ENCODE data around the gene SNX4.
A peak's percentile ranks its signal among the peaks of the same experiment; 100 is the strongest.
"Not testable (repeated sequence)": the region's sequence is repeated elsewhere in the genome, so short reads cannot be mapped to it uniquely, and the experiment has no call there.

The SNX4 gene

DNA sequence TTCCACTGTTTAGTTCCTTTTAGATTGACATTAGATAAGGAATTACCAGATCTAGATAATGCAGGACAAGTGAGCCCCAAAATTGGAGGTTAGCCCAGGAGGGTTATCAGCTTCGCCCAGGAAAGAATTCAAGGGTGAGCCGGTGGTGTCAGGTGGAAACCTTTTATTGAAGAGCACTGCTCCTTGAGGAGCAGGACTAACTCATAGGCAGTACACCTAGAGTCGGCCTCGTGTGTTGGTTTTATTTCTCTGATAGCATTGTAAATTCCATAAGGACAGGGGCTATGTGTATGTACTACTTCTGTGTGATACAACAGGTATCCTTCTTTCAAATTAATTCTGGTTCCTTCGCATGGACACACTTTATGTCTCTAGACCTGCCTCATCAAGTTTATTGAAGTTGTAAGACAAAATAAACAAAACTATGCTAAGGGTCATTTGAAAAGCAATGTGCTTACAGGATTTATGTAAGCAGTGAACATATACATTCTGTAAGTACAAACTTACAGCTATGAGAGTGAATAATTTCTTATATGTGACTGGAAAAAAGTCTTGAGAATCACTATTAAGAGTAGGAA lies 57.2 kb downstream of the SNX4 start:
- no peak for DNase-seq (ENCODE audit: low read depth in 2 of 2)

DNA sequence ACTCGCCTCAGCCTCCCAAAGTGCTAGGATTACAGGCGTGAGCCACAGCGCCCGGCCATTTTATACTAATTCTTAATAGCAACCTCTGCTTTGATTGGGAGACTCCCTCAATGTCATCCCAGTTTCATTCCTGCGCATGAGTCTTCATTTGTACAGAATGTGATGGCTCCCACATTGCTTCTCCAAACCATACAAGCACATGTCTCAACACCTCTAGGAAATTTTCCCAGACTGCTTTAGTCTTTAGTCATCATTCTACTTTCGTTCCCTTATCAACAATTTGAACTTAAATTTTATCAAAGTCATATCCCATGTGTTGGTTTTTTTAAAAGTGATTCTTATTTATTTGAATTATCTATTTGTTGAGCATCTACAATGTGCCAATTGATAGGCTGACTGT lies 58.1 kb downstream of the SNX4 start:
- DNase-seq (ENCODE audit: low read depth in 2 of 2) = no peak

DNA sequence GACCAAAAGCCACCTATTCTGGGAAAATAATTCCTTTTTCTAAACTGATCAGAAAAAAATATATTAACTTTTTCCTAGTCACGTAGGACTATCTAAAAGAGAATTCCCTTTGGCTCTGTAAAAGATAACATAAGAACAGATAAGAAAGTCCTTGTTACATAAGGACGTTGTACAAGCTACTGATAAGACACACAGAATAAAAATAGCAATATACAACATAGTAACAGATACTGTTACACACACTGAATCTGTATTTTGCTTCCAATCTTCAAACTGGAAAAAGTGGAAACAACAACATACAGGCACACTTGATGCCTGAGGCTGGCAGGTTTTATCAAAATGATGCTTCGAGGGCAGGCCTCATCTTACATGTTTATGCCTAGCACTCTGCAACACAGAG lies 59.8 kb downstream of the SNX4 start:
- no peak for DNase-seq (ENCODE audit: low read depth in 2 of 2)

DNA sequence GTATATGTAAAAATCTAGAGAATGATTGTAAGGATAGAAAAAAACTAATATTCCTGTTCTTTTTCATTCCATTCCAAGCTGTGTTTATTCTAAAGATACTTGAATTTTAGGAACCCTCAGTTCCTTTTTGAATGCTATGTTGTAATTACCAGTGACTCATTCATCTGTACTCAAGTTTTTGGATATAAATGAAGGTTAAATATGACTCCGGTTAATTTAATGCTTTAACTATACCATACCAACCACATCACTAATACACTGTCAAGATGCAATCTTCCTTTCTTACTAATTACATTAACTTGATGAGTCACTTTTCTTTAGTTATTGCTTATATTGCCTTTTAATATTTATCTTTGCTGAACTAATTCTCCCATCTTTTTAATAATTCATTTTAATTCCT lies 76.1 kb downstream of the SNX4 start:
- DNase-seq (ENCODE audit: low read depth in 2 of 2) = peak; percentile 84 to 87

DNA sequence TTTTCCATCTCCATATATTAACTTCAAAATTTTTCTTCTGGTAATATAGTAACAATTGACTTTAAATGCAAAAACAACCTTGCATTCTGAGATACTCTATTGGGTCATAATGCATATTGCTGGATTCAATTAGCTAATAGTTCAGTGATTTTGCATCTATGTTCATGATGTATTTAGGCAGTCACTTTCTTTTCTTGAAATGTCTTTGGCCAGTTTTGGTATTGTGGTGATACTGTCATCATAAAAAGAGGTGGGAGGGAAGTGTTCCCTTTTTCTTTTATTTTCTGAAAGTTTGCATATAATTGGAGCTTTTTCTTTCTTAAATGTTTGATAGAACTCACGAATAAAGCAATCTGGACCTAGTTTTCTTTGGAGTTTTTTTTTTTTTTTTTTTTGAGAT lies 77.5 kb downstream of the SNX4 start:
- DNase-seq (ENCODE audit: low read depth in 2 of 2) = no peak

DNA sequence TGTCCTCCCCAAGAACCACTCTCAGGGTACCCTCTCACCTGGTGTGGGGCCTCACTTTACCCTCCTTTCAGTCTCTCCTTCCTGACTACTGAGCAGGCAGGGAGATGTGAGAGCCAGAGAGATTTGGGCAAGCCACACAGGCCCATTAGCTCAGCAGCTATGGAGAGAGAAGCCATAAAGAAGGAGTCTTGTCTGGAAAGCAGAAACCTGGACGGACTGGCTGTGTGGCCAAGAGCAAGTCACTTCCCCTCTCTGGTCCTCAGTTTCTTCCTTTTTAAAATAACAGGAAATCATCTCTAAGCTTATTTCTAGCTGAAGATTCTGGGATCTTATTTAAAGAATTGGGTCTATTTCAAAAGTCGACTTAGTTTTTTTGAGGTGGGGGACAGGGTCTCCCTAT lies 79.0 kb downstream of the SNX4 start:
- no peak for DNase-seq (ENCODE audit: low read depth in 2 of 2)

DNA sequence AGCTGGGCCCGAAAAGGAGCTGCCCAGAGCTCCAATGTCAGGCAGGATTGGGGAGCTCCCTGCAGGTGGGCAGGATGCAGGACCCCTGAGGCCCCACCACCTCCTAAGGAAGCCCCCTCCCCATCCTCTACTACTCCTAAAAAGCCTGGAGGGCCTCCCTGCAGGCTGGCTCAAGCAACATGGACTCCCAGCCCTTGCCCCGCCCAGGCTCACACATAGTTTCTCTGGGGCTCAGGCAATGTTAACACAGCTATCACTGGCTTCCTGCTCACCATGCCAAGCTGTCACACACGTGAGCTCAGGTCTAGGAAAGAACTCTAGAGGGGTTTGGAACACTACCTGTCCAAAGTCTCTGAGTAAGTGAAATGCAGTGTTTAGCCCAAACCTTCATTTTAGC lies 79.4 kb downstream of the SNX4 start:
- DNase-seq (ENCODE audit: low read depth in 2 of 2) = no peak

DNA sequence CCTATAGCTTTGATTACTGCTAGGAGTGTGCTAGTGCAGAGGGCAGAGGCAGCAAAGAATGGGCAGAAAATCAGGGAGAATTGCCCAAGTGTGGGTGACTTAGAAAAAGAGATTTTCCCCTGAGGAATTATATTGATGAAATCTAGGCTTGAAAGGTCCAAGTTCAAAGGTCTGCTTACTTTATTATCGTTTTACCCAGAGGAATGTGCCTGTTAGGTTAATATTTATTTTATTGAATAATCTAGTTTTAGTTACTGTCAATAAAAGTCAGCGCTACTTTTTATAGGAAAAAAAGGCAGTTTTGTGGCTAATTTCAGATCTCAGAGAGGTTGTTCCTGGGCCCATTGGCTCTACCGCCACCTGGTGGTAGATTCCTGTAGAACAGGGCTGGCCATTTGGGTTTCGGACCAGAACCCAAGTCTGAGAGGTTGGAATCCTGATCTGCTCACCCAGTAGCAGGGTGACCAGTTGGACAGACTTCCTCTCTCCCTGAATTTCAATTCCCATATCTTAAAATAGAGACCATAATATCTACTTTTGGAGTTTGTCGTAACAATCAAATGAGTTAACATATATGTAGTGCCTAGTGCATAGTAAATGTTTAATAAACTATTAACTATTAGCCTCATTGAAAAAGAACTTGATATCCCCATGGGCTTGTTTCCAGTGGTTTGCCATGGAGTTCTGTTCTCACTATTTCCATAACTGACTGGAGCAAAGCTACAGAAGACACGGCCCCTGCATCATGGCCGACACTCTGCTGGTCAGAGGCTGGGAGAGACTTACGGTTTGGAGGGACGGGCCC lies 82.2 kb downstream of the SNX4 start:
- DNase-seq (ENCODE audit: low read depth in 2 of 2) = peak in 1 of 2 experiments; percentile 8

DNA sequence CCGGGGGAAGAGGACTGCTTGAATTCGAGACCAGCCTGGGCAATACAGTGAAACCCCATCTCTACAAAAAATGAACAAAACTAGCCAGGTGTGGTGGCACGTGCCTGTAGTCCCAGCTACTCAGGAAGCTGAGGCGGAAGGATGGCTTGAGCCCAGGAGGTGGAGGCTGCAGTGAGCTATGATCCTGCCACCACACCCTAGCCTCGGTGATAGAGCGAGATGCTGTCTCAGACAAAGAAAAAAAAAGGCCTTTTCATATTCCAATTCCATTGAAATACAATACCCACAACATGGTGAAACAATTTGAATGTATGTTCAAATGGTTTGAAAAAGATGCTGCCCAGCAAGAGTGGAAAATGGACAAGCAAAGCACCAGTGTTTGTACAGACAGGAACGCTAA lies 83.1 kb downstream of the SNX4 start:
- DNase-seq (ENCODE audit: low read depth in 2 of 2) = no peak

DNA sequence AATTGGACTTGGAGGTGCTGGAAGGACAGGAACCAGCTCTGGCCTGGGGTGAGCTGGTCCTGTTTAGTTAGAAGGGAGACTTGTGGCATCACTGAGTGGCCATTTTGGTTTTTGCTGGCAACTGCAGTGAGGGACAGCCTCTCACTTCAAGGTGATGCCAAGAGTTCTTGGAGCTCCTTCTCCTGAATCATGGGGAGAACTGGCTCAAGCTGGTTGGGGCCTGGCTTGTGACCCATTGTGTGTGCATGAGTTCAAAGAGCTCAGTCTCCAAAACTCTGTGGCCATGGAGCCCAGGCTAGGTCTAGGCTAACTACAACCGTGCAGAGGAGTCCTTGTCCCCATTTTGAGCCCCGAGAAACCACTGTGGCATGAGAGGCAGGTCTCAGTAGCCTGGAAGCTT lies 84.8 kb downstream of the SNX4 start:
- DNase-seq (ENCODE audit: low read depth in 2 of 2) = no peak

DNA sequence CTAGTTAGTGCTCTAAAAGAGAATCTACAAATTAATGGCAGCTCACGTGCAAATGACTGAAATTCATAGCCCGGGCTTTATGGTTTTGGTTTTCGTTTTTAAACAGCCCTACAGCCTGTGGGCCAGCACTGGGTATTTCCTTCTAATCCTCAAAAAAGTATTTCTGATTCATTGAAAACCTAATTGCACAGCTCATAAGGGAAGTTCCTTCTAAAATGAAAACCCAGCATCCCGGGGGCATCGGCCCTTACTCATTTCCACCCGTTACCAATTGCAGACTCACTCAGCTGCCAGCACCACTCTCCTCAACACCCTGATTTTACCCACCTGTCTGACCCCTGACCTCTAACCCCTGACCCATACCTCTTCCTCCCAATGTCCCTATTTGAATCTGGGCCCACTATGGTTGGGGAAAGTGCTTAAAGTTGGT lies 85.4 kb downstream of the SNX4 start:
- DNase-seq (ENCODE audit: low read depth in 2 of 2) = no peak

DNA sequence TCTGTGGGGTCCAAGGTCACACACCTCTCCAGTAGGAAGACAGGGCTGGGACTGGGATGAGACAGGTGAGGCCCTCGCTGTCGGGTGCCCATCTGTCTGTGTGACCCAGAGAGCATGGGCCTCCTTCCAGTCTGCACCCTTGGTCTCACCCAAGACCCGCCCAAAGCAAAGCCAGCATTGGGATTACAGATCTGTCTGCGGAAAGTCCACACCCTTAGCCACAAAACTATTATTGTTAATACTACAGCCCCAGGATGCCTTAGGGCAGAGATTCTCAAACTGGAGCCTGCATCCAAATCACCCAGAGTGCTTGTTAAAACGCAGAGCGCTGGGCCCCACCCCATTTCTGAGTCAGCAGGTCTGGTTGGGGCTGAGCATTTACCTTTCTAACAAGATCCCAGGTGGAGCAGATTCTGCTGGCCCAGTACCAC lies 86.4 kb downstream of the SNX4 start:
- no peak for DNase-seq (ENCODE audit: low read depth in 2 of 2)

DNA sequence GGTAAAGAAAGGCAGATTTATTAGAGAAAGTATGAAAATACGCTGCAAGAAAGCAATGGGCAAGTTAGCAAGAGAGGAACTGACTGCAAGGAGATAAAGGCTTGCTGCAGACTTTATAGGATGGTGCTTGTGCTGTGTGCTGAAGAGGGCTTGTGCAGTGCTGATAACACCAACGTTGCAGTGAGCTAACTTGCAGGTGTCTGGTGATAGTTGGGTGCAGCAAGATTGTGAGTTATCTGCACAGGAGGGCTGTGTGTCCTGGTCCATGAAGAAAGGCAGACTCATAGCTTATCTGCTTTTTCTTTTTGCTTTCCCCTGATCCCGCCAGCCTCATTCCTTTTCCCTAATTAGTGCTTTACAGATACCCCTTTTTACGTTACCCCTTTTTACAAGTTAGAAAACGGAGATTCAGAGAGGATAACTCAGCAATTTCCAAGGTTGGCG lies 86.9 kb downstream of the SNX4 start:
- DNase-seq (ENCODE audit: low read depth in 2 of 2) = no peak

DNA sequence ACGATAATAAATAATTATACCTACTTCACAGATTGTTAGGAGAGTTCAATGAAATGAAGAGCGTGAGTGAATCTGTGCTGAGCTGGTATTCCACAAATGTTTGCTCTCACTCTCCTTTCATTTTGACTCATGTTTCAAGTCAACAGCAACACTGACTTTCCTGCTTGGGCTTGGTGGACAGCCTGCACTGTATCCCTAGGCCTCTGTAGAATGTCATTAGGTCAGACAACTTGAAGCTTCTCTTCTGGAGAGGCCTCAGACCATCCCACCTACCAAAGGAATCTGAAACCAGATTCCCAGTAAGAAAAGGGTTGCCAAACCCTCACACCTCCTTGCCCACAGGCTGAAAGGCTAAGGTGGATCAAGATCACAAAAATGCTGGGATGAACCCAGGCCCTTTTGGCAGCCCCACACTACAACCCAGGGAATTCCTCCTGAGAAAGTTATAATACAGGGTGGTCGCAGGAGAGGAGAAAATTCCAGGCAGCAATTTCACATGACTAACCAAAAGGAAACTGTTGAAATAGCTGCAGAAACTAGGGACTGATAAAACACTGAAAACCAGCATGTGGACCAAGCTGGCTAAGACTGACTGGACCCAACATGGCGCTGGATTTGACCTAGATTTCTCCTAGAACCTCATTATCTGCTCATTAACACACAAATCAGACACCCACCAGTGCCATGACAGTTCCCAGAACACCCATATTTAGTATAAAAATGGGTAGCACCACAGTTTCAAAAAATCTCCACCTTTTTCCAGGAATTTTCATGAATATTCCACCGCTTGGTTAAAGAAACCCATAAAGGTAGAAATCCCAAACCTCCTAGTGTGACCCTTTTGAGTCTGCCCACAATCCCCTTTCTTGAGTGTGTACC lies 87.9 kb downstream of the SNX4 start:
- DNase-seq (ENCODE audit: low read depth in 2 of 2) = no peak

DNA sequence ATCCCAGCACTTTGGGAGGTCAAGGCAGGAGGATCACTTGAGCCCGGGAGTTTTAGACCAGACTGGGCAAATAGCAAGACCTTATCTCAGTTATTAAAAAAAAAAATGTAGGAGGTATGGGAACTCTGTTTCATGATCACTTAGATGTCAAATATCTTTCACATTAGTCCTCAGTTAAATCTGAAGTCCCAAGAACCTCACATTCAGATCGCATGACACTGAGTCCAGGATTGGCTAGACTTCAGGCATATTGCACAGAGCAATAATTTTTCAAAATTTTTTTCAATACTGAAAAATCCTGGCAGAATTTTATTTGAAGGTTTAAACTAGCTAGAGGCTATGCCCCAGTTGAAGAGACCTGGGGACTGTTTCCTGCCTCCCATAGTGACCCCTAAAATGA lies 88.6 kb downstream of the SNX4 start:
- peak in 1 of 2 experiments; percentile 6 for DNase-seq (ENCODE audit: low read depth in 2 of 2)

DNA sequence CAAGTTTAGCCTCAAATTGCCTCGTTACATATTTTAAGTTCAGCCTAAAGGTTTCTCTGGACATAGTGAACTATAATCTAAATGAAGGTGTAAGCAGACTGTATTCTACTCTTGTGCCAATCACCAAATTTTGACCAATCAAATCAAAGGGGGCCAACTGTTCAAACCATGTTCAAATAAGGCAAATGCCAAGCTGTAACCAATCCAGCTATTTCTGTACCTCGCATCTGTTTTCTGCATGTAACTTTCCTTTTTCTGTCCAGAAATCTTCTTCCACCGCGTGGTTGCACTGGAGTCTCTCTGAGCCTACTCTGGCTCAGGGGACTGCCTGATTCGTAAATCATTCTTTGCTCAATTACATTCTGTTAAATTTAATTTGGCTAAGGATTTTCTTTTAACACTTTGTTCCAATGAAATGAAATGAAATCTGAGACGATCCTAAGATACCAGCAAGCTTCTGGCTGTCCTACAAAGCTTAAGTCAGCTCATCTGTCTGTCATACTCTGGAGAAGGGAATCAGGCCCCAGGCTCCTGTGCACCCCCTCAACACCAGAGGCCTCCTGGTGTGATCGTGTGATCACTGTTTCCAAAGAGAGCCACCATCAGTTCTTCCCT lies 91.7 kb downstream of the SNX4 start:
- DNase-seq (ENCODE audit: low read depth in 2 of 2) = peak in 1 of 2 experiments; percentile 9

DNA sequence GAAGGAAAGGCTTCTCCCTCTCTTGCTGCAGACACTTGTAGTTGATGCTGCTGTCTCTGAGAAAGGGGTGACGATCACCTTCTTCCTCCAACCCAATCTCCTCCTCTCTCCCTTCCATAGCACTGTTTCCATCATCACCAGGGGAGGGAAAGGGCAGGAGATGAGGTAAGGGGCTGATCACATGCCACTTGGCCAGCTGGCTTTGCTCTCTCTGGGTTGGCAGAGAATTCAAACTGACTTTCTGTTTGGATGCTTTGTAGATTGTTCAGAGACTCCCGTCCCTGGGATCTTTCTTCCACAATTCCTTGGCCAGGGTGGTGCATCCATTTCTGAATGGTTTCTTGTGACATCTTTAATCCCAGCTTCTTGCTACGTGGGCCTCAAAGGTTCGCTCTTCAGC lies 101.7 kb downstream of the SNX4 start:
- DNase-seq (ENCODE audit: low read depth in 2 of 2) = no peak

DNA sequence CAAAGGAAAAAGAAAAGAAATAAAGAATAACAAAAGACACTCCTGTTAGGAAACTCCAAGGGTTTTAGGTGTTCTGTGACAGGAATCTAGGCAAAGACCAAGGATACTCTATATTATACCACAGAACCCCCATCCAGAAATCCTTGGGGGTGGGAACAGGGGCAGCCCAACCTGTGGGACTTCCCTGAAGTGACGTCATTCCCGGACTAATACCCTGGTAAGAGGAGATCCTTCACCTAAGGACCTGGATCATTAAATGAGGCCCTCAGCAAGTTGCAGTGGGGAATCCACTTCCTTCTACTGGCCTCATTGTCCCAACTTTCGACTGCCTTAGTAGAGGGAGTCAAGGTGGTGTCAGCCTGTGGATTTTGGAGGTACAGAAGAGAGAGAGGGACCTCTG lies 103.8 kb downstream of the SNX4 start:
- DNase-seq (ENCODE audit: low read depth in 2 of 2) = no peak

DNA sequence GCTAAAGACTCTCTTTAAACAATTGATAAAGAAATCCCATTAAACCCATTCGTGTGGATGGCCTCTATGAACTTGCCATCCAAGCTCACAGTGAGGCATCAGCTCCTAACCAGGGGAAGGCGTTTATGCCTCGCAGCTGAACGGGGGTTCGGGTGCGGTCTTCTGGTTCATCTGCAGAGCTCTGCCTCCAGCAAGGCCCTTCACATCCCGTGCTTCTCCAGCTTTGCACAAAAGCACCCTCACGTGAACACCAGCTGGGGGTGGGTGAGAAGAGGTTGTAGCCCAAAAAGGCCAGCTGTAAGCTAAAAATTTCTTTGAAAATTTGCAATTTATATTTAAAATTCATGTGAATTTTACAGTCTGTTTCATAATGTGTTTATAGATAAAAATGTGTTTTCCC lies 105.3 kb downstream of the SNX4 start:
- no peak for DNase-seq (ENCODE audit: low read depth in 2 of 2)

DNA sequence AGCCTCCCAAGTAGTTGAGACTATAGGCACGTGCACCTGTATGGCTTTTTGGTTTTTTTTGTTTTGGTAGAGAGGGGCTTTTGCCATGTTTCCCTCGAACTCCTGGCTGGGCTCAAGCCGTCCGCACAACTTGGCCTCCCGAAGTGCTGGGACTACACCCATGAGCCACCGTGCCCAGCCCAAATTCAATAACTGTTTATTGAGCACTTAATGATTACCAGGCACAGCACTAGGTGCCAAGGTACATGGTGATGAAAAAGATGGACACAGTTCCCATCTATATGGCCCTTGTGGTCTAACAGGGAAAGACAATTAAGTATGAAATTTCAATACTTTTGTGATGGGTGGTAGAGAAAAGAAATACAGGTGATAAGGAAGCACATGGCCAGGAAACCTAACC lies 109.1 kb downstream of the SNX4 start:
- DNase-seq (ENCODE audit: low read depth in 2 of 2) = no peak

DNA sequence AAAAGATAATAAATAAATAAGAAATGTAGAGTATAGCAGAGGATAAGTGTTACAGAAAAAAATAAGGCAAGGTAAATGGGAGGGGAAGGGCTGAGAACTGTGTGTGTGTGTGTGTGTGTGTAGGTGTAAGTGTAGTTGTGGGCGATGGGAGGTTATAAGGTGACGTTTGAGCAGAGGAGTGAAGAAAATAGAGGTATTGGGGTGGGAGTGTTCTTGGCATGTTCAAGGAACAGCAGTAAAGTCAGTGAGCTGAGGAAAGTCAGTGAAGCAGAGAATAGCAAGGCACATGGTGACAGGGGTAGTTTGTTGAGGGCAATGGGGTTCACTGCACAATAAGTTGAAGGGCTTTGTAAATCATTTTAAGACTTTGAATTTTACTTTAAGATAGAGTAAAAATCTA lies 113.9 kb downstream of the SNX4 start:
- no peak for DNase-seq (ENCODE audit: low read depth in 2 of 2)

DNA sequence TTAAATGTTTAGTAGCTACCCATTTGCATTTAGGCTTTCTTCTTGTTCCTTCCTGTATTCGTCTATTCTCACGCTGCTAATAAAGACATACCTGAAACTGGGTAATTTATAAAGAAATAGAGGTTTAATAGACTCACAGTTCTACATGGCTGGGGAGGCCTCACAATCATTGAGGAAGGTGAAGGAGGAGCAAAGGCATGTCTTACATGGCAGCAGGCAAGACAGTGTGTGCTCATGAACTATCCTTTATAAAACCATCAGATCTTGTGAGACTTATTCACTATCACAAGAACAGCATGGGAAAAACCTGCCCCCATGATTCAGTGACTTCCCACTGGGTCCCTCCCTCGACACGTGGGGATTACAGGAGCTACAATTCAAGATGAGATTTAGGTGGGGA lies 114.5 kb downstream of the SNX4 start:
- not testable (repeated sequence) for DNase-seq (ENCODE audit: low read depth in 2 of 2)

Measured in fibroblast of skin of left quadriceps (primary cell).